Activated T-helper 9 cell treated with anti-CD3 and anti-CD28 coated beads, Interleukin-2, amount 50 U/mL, for 16 hours (primary cell): ENCODE measurements around the gene MTHFD1L.

Source experiments
- DNase-seq: peaks from one replicate; pipeline ENCODE4 v3.0.0-alpha.2; 2020; ENCODE audit warnings: low read depth

The MTHFD1L gene

GRCh38 chr6:150866147-150866990, 867 bp downstream of the MTHFD1L start:
- DNase-seq: peak; percentile 77

- no peak for DNase-seq
These were observed 1.5 kb downstream of the MTHFD1L start for GRCh38 chr6:150866991-150867501.

GRCh38 chr6:150868759-150869158, 3.3 kb downstream of the MTHFD1L start:
- DNase-seq: no peak

- DNase-seq: no peak
These were observed 8.7 kb downstream of the MTHFD1L start for GRCh38 chr6:150874179-150874578.

GRCh38 chr6:150875841-150876240, 10.3 kb downstream of the MTHFD1L start:
- no peak for DNase-seq

GRCh38 chr6:150876598-150876997, 11.1 kb downstream of the MTHFD1L start:
- no peak for DNase-seq

GRCh38 chr6:150877928-150878327, 12.4 kb downstream of the MTHFD1L start:
- DNase-seq: no peak

GRCh38 chr6:150878347-150879213, 13.1 kb downstream of the MTHFD1L start:
- DNase-seq: no peak

GRCh38 chr6:150880336-150880735, 14.8 kb downstream of the MTHFD1L start:
- DNase-seq: no peak

GRCh38 chr6:150881911-150882481, 16.5 kb downstream of the MTHFD1L start:
- no peak for DNase-seq

GRCh38 chr6:150883521-150883920, 18.0 kb downstream of the MTHFD1L start:
- no peak for DNase-seq

GRCh38 chr6:150886155-150886554, 20.7 kb downstream of the MTHFD1L start:
- DNase-seq: no peak

GRCh38 chr6:150887978-150888563, 22.6 kb downstream of the MTHFD1L start:
- no peak for DNase-seq

- DNase-seq: no peak
These were observed 24.8 kb downstream of the MTHFD1L start for GRCh38 chr6:150890346-150890745.

GRCh38 chr6:150891888-150892485, 26.5 kb downstream of the MTHFD1L start:
- peak; percentile 28 for DNase-seq

GRCh38 chr6:150894191-150894744, 28.8 kb downstream of the MTHFD1L start:
- no peak for DNase-seq

GRCh38 chr6:150894935-150895552, 29.5 kb downstream of the MTHFD1L start:
- DNase-seq: no peak

GRCh38 chr6:150895928-150896632, 30.6 kb downstream of the MTHFD1L start:
- no peak for DNase-seq

- DNase-seq: no peak
These were observed 32.0 kb downstream of the MTHFD1L start for GRCh38 chr6:150897400-150897943.
